NCI-H69 (cell line): ENCODE measurements around the gene RRP36.

Experiments
- DNase-seq: peaks from one replicate; lab custom pipeline; 2025; lab: John Stamatoyannopoulos, UW

RRP36 gene

GRCh38 chr6:43007126-43007525, 14.3 kb upstream of the RRP36 start:
- no peak for DNase-seq

- DNase-seq, result peak; percentile 31
Measured at GRCh38 chr6:43009124-43009523, 12.3 kb upstream of the RRP36 start.

DNA sequence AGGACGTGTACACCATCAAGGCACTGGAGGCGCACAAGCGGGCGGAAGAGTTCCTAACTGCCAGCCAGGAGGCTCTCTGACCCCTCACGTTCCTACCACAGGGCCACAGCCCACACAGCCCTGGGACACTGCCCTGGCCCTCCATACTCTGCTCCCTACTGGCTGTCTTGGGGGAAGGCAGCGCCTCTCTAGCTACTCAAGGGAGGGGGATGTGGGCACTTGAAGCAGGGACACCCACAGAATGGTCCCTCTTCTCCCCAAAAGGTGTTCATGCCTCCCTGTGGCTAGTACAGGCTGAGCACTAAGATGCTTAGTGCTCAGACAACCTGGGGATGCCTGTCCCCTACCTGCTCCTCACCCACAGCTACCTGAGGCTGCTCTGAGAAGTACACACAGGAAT, 10.2 kb upstream of the RRP36 start:
- no peak for DNase-seq

DNA sequence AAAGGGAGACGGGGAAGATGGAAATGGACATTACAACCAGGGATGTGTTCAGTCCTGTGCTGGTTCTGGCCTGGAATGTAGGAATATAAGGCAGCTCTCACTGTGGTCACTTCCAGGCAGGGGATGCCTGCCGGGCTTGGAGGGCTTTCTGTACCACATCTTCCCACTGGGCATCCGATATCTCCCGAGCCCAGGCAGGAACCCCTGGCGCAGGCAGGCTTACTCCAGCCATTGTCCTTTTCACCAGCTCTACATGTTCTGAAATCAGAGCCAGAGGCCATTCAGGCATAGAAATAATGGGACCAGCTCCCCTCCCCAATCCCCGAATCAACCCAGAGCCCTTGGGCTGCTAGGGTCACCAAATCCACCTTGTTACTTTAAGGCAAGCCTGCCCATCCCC, 9.1 kb upstream of the RRP36 start:
- DNase-seq, result no peak

DNA sequence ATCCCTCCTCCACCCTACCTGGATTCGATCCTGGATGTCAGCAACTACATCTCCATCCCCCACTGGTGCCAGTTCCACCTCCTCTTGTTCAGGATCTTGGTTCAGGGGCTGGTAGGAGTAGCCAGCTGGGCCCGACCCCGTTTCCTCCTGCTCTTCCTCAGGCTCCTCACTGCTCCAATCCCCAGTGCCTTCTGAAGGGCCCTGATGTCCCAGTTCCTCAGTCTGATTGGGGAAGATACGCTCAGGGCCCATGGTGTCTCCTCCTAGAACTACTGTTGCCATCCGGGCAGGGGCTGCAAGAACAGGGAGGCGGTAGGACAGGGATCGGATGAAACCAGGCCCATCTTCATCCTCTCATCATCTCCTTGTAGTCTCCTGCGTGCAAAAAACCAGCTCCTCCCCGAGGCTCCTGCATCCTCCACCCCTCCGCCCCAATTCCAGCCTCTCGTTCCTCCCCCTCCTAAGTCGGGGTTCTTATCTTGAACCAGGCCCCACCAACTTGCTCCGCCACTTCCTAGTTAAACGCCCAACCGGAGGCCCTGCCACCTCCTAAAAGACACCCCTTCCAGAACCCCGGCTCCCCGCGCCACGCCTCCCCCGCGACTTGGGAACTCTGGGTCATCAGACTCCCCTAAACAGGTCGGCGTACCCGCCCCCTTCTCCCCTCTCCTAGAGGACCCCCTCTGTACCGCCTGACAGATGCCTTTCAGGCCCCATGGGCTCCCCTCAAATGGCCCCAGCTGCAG, 8.2 kb upstream of the RRP36 start:
- DNase-seq, result no peak

GRCh38 chr6:43013843-43014433, 7.5 kb upstream of the RRP36 start, which contains the start of the genes KLHDC3 and MEA1:
KLHDC3 (plus strand) TSS chr6:43014249; CDS start chr6:43017193, 2,944 bp downstream.
MEA1 (minus strand) TSS chr6:43013946; CDS start chr6:43013813, 133 bp downstream.
- peak; percentile 100 for DNase-seq

DNA sequence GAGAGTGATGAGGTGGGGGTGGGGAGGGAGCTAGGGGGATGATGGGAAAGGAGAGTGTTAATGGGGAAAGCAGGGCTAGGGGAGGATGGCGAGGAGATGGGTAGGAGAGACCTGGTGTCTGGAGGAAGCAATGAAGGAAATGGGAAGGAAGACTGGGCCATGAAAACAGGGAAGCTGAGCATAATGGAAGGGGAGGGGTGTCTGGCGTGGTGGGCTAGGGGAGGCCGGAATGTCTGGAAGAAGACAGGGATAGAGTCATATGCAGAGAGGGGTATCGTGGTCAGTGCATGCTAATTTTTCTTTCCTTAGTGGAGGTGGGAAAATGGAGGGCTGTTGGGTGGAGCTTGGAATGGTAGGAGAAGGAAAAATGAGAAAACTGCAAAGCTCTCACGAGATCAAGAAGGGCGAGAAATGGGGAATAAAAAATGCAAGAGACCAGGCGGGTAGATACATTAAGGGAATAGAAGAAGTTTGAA, 7.0 kb upstream of the RRP36 start:
- DNase-seq, result no peak

- no peak for DNase-seq
Measured at GRCh38 chr6:43016176-43016942, 5.1 kb upstream of the RRP36 start.

GRCh38 chr6:43016943-43017334, 4.5 kb upstream of the RRP36 start:
- DNase-seq, result no peak

- no peak for DNase-seq
Measured at GRCh38 chr6:43019152-43019551, 2.3 kb upstream of the RRP36 start.

DNA sequence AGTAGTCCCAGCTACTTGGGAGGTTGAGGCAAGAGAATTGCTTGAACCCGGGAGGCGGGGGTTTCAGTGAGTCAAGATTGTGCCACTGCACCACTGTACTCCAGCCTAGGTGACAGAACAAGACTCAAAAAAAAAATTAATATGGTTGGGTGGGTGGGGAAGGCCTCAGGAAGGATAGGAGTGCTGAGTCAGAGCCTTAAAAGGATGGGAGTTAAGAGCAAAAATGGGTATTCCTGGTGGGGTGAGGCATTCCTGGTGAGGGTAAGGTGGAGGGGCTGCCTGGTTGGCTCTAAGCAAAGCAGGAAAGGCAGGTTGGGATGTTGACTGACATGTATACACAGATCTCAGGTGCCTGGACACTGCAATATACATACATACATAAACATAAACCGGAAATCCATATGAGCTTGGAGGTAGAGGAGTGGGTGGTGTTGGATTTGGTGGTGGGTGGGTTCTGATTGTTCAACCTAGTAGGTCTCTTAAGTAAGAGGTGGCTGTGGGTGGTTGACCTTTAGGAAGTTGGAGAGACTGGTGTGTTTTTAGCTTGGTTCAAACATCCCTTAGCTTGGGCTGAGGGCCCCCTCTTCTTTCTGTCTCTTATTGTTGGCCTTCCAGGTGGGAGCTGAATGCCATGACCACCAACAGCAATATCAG, 1.2 kb upstream of the RRP36 start:
- DNase-seq, result no peak

GRCh38 chr6:43020847-43021246, 576 bp upstream of the RRP36 start:
- peak; percentile 41 for DNase-seq

- no peak for DNase-seq
Measured at GRCh38 chr6:43024436-43024835, 3.0 kb downstream of the RRP36 start.

- DNase-seq, result no peak
Measured at GRCh38 chr6:43026365-43026764, 4.9 kb downstream of the RRP36 start.

DNA sequence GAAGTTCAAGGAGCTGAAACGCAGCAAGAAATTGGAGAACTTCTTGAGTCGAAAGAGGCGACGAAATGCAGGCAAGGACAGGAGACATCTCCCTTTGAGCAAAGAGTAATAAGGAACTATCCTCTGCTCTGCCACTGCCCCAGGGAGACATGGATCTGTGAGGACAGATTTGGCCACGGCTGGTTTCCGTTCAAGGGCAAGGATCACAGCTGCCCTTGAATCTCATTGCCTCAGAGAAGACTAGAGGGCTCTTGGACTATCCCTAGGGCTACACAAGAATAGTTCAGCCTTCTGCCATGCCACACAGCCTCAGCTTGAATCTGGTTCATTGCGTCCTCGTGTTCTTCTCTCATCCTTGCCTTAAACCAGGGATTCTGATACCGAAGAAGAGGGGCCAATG, 7.7 kb downstream of the RRP36 start:
- no peak for DNase-seq

DNA sequence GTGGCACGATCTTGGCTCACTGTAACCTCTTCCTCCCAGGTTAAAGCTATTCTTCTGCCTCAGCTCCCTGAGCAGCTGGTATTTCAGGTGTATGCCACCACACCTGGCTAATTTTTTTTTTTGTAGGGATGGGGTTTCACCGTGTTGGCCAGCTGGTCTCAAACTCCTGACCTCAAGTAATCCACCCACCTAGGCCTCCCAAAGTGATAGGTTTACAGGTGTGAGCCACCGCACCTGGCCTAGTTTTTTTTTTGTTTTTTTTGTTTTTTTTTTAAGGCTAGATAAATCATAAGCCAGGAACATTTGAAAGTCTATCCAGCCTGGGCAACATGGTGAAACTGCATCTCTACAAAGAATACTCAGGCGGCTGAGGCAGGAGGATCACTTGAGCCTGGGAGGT, 10.9 kb downstream of the RRP36 start:
- no peak for DNase-seq

DNA sequence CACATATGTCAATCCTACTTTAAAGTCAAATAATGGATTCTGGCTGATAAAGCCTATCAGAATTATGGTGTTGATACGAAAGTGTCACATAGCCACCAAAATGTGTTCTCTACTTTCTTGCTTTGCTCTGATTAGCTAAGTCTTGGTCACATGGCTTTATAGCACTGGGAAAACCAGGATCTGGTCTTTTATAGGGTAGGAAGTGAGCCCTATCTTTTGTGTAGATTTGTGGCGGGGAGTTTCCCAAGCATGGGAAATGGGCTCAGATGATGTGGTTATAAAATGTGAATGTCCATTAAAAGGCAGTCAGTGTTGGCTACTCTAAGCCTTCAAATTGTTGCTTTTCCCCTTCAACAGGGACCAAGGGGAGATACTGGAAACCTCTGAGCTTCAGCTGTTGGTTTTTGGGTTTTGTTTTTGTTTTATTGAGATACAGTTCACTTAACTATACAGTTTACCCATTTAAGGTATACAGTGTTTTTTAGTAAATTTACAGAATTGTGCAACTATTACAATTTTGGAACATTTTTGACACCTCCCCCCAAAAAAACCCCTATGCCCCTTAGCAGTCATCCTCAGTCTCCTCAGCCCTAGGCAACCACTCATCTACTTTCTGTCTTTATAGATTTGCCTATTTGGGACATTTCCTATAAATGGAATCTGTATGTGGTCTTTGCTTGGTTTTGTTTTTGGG, 12.2 kb downstream of the RRP36 start:
- no peak for DNase-seq

DNA sequence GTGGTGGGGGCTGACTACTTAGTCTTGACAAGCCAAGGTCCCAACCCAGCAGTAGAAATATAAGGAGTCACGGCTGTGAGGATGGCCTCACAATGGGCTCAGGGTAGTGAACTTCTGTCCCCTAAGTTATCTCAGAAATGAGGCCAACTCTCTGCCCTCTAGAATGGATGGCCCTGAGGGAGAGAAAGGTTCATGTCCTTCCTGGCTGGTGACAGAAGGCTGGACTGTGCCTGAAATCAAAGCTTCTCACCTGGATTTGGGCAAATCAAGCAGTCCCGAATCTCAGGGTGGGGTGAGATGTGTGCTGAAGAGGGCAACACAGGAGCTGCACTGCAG, 12.7 kb downstream of the RRP36 start:
- DNase-seq, result no peak

DNA sequence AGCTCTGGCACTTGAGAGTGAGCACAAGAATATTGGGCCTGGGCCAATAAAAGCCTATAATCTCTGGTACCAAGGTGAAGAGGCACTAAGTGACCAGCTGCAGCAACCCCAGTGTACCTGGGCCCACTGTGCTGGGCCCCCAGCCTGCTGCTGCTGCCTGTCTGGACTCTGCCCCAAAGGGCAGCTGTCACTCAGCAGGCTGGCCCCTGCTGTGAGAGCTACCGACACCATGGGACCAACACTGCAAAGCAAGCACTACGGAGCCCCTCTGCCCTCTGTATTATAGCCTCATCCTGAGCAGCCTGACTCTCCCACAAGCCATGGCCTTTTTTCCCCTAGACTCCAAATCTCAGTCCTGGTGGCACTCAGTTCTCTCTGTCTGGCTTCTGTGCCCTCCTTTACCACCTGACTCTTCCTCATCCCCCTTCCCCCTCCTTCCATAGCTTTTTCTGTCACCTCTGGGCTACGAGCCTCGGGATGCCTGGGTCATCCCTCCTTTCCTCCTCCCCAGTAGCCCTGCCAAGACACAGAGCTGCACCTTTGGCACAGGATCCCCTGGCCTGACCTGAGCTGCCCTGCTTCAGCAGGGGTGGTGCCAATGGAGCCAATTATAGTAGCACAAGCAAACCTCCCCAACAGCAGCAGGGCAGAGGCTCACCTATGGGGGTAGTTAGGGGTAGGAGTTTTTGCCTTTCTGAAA, 14.2 kb downstream of the RRP36 start:
- no peak for DNase-seq

- no peak for DNase-seq
Measured at GRCh38 chr6:43036712-43037111, 15.3 kb downstream of the RRP36 start.

DNA sequence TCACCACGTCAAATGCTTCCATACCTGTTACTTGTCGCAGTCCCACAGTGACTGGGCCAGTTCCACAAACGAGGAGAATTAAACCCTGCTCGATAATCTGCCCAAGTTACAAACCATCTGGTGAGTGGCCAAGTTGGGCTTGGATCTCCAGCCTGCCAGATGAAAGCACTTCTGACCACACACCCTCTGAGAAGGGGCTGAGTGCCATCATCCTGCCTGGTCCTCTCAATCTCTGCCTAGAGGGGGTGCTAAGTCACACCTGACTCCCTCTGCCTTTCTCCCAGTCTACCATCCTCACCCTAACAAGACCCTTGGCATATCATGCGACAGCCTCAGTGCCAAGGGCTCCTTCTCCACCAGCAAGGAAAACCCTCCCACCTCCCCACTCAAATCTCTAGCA, 15.8 kb downstream of the RRP36 start:
- DNase-seq, result no peak
